ENCODE results near the gene GSTA4.

DNA sequence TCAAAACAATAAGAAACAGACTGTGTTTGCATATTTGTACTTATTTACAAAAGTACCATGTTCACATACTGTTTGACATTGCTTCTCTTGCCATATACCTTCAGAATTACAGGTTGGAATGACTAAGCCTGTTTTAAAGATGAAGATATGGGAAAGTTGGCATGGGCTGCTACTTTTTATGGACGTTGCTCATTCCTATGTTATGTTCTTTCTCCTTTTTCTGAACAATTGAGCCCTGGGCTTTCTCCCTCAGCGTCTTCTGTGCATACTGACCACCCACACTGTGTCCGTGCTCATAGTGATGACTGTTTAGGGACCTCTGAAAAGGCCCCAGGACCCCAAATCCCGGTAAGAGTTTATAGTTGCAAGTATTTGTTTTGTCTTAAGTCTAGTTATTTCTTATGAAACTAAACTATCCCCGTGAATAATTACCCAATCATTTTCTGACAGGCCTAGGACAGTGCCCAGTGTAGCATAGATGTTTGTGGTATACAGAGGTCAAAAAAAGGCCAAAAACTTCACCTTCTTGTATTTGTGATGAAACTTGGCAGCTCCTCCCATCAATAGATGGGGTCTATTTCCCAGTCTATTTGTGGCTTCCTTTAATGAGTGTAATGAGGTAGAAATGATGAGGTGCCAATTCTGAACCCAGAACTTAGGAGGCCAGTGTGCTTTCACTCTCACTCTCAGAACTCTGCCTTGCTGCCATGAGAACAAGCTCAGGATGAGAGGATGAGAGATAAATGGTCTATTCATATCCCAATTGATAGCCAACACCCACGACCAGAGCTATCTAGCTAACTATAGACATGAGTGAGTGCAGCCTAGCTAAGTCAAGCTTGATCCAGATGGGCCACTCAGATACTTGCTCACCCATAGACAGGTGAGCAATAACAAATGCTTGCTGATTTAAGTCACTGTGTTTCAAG is 40.9 kb downstream of the GSTA4 start:
- TF ChIP-seq ZNF709 (CRISPR knock-in tag; IDR thresholded peaks at IDR 0.05) (no peak), TCF7 (IDR thresholded peaks at IDR 0.05; ENCODE audit: low read depth) (no peak), KDM5A (IDR thresholded peaks at IDR 0.05; ENCODE audit: borderline replicate concordance, low read length) (no peak), ZNF274 (CRISPR knock-in tag; IDR thresholded peaks at IDR 0.05) (no peak), POLR2A (IDR thresholded peaks at IDR 0.05; ENCODE audit: insufficient read depth in 1 of 2, low read depth in 2 of 2, low read length in 2 of 2) (no peak), ASH2L (IDR thresholded peaks at IDR 0.05; ENCODE audit: insufficient read length, low read depth, low read length) (no peak)
- TF ChIP-seq, protein P1, sequence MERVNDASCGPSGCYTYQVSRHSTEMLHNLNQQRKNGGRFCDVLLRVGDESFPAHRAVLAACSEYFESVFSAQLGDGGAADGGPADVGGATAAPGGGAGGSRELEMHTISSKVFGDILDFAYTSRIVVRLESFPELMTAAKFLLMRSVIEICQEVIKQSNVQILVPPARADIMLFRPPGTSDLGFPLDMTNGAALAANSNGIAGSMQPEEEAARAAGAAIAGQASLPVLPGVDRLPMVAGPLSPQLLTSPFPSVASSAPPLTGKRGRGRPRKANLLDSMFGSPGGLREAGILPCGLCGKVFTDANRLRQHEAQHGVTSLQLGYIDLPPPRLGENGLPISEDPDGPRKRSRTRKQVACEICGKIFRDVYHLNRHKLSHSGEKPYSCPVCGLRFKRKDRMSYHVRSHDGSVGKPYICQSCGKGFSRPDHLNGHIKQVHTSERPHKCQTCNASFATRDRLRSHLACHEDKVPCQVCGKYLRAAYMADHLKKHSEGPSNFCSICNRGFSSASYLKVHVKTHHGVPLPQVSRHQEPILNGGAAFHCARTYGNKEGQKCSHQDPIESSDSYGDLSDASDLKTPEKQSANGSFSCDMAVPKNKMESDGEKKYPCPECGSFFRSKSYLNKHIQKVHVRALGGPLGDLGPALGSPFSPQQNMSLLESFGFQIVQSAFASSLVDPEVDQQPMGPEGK (CRISPR knock-in tag; IDR thresholded peaks at IDR 0.05) = no peak
- TF ChIP-seq, protein P2, sequence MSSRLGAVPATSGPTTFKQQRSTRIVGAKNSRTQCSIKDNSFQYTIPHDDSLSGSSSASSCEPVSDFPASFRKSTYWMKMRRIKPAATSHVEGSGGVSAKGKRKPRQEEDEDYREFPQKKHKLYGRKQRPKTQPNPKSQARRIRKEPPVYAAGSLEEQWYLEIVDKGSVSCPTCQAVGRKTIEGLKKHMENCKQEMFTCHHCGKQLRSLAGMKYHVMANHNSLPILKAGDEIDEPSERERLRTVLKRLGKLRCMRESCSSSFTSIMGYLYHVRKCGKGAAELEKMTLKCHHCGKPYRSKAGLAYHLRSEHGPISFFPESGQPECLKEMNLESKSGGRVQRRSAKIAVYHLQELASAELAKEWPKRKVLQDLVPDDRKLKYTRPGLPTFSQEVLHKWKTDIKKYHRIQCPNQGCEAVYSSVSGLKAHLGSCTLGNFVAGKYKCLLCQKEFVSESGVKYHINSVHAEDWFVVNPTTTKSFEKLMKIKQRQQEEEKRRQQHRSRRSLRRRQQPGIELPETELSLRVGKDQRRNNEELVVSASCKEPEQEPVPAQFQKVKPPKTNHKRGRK (CRISPR knock-in tag; IDR thresholded peaks at IDR 0.05) = no peak
